B cell (primary cell): ENCODE results near the gene PAEP. TPM values are rescaled to one million over a fixed set of nuclear protein-coding genes. Genes with fewer than 3 reads are reported as not detected.

Experiments
- ATAC-seq: fragments of 200-7000 bp; cut with Tn5 transposase; one replicate; pipeline ENCODE4 v1.10.0; 2021; ENCODE audit warnings: low read depth, mild to moderate bottlenecking, moderate number of reproducible peaks, moderate library complexity
- CTCF ChIA-PET: fragments of 350-600 bp; sonication (Branson Sonifier 250); formaldehyde crosslinking; loops from one replicate; lab custom pipeline; 2021; ENCODE audit warnings: antibody characterized with exemption, inconsistent platforms; lab: Charles Lee
- POLR2A ChIA-PET: fragments of 350-600 bp; sonication (Branson Sonifier 250); formaldehyde crosslinking; loops from one replicate; lab custom pipeline; 2021; ENCODE audit warnings: antibody characterized with exemption; lab: Charles Lee
- DNase-seq: peaks from one replicate; pipeline ENCODE4 v3.0.0; 2013
- H2AFZ ChIP-seq: 2 replicates; pipeline ENCODE4 v1.6.1; 2012; ENCODE audit warnings: mild to moderate bottlenecking, low read depth, low read length; ENCODE audit not compliant: insufficient read depth, poor library complexity, severe bottlenecking
- H3K27ac ChIP-seq, 2 donors: 1 replicate in 1 of 2; 2 replicates in 1 of 2; pipeline ENCODE4 v1.5.1; 2012 to 2013; ENCODE audit warnings: low read length in 2 of 2, mild to moderate bottlenecking in 2 of 2, moderate library complexity in 1 of 2
- H3K27me3 ChIP-seq, 4 experiments: fragments of 200-600 bp in 1 of 4; sonication (generic) in 1 of 4; replicated peaks in 1 of 4; 1 replicate in 2 of 4; 2 replicates in 2 of 4; pipeline versions ENCODE4 v1.6.1 to v1.7.0; 2013 to 2016; ENCODE audit warnings: low read length in 3 of 4, mild to moderate bottlenecking in 2 of 4, mixed read lengths in 1 of 4, moderate library complexity in 1 of 4; ENCODE audit not compliant: insufficient read depth in 4 of 4, control insufficient read depth in 3 of 4; ENCODE audit errors: control extremely low read depth in 1 of 4
- H3K36me3 ChIP-seq, 2 experiments: replicated peaks in 1 of 2; 1 replicate in 1 of 2; 2 replicates in 1 of 2; pipeline versions ENCODE4 v1.6.1 to v1.7.1; 2013; ENCODE audit warnings: low read length in 1 of 2; ENCODE audit not compliant: insufficient read depth in 2 of 2, control insufficient read depth in 1 of 2; ENCODE audit errors: control extremely low read depth in 1 of 2, extremely low read depth in 1 of 2
- H3K4me1 ChIP-seq, 2 donors: fragments of 200-600 bp in 1 of 2; sonication (generic) in 1 of 2; 1 replicate in 1 of 2; 2 replicates in 1 of 2; pipeline versions ENCODE4 v1.5.1 to v1.6.1; 2013 to 2017; ENCODE audit warnings: low read length in 2 of 2; ENCODE audit not compliant: control insufficient read depth in 2 of 2, insufficient read depth in 2 of 2
- H3K4me2 ChIP-seq: replicated peaks from 2 replicates; pipeline ENCODE3; 2012; ENCODE audit warnings: mild to moderate bottlenecking, low read depth, low read length; ENCODE audit not compliant: poor library complexity, severe bottlenecking
- H3K4me3 ChIP-seq, 5 experiments: fragments of 200-600 bp in 1 of 5; sonication (generic) in 1 of 5; 1 replicate in 3 of 5; 2 replicates in 2 of 5; pipeline versions ENCODE4 v1.5.1 to v1.7.0; 2011 to 2016; ENCODE audit warnings: low read length in 4 of 5, mild to moderate bottlenecking in 4 of 5, low read depth in 2 of 5, control low read depth in 1 of 5, moderate library complexity in 1 of 5; ENCODE audit not compliant: insufficient read depth in 1 of 5; ENCODE audit errors: control extremely low read depth in 1 of 5, extremely low read depth in 1 of 5
- H3K79me2 ChIP-seq: fragments of 200-600 bp; sonication (generic); one replicate; pipeline ENCODE4 v1.6.0; 2016; ENCODE audit warnings: low read length; ENCODE audit not compliant: control insufficient read depth, insufficient read depth
- H3K9ac ChIP-seq: fragments of 200-600 bp; sonication (generic); 2 replicates; pipeline ENCODE4 v1.6.1; 2017; ENCODE audit warnings: mild to moderate bottlenecking, low read length, moderate library complexity
- H3K9me3 ChIP-seq, 3 donors: one replicate each; pipeline versions ENCODE4 v1.6.1 to v1.7.1; 2013; ENCODE audit warnings: low read length in 2 of 3; ENCODE audit not compliant: control insufficient read depth in 2 of 3, insufficient read depth in 1 of 3; ENCODE audit errors: control extremely low read depth in 1 of 3
- H4K20me1 ChIP-seq: 2 replicates; pipeline ENCODE4 v1.6.0; 2012; ENCODE audit warnings: mild to moderate bottlenecking, low read length; ENCODE audit not compliant: insufficient read depth, control insufficient read depth, poor library complexity, severe bottlenecking
- H3K27ac Mint-ChIP-seq: one replicate; pipeline ENCODE4 v1.8.0; 2021; ENCODE audit warnings: mixed read lengths
- H3K27me3 Mint-ChIP-seq: one replicate; pipeline ENCODE4 v1.8.0; 2021; ENCODE audit warnings: mixed read lengths
- H3K4me1 Mint-ChIP-seq: one replicate; pipeline ENCODE4 v1.8.0; 2021; ENCODE audit warnings: mixed read lengths
- H3K4me3 Mint-ChIP-seq: one replicate; pipeline ENCODE4 v1.8.0; 2021; ENCODE audit warnings: mixed read lengths
- H3K9me3 Mint-ChIP-seq: one replicate; pipeline ENCODE4 v1.8.0; 2022; ENCODE audit warnings: mixed read lengths; ENCODE audit not compliant: insufficient read depth
- EZH2 ChIP-seq: IDR thresholded peaks from 2 replicates; pipeline ENCODE4 v1.6.1; 2012; ENCODE audit warnings: borderline replicate concordance, low read depth, mild to moderate bottlenecking, moderate library complexity, low read length; ENCODE audit not compliant: insufficient read depth, poor library complexity, severe bottlenecking
- WGBS: methylation state at CpG from one replicate; pipeline ENCODE4 v1.1.5; 2013; ENCODE audit warnings: missing lambda C conversion rate; ENCODE audit not compliant: insufficient coverage; 5-methylcytosine and 5-hydroxymethylcytosine counted together
- intact Hi-C: fragments of 100-400 bp; cut with micrococcal nuclease; formaldehyde crosslinking; loops from one replicate; pipeline ENCODE4 v1.10.0; 2022
- polyA plus RNA-seq: library from polyadenylated mRNA; depleted of rRNA; stranded (reverse); fragments of >200 nt; gene quantifications from 2 replicates; pipeline ENCODE4 v1.2.3, GENCODE V29; 2012
- total RNA-seq, 2 donors: library from RNA; stranded (reverse); fragments of 120-200 nt in 1 of 2; gene quantifications; 1 replicate in 1 of 2; 2 replicates in 1 of 2; pipeline versions ENCODE4 v1.2.3 to v1.2.4, GENCODE V29; 2013 to 2022
- TF ChIP-seq, protein P1 (sequence below): fragments of 200-600 bp; IDR thresholded peaks from one replicate; pipeline ENCODE4 v1.8.0; 2022; ENCODE audit warnings: antibody characterized with exemption, mild to moderate bottlenecking

Gene PAEP
- total and polyA plus RNA-seq, 2 donors (not counting 1 experiment from before 2014, with no cell fraction given), result not detected

DNA sequence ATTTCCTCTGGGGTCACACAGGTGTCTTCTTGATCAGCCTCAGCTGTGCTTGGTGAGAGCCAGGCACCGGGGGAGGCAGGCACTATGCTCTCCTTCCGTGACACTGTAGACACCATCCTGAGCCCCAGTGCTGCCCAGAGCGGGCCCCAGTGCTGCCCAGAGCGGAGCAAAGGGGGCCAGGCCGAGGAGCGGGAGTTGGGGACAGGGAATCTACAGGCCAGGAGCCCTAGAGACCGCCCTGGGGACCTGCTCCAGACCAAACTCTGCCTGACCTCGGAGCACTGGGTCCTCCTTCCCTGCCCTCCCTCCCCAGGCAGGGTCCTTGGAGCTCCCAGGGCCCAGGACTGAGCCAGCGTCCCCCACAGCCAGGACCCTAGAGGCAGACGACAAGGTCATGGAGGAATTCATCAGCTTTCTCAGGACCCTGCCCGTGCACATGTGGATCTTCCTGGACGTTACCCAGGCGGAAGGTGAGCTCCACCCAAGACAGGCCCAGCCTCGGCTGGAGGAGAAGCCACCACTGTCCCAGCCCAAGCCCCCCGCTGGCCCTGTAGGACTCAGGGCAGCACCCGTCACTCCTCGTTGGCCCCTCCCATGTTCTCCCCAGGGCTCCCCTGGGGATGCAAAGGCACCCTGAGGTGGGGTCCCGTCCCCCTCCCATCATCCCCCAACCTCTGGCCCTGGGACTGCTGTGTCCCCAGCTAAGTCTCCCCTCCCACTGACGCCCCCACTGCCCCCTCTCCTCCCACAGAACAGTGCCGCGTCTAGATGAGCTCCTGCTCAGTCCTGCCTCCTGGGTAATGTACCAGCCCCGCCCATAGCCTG lies 30.2 kb downstream of the PAEP start:
- H3K4me3 ChIP-seq, result no peak overlapping the region
- H3K4me1 ChIP-seq, result no peaks in the 10 kb centered on the region
- no peaks in the 10 kb centered on the region for H4K20me1 ChIP-seq
- no peak overlapping the region for H3K4me2 ChIP-seq
- DNase-seq (no peak), ATAC-seq (no peak)
- TF ChIP-seq EZH2, result no peak
- TF ChIP-seq, protein P1, sequence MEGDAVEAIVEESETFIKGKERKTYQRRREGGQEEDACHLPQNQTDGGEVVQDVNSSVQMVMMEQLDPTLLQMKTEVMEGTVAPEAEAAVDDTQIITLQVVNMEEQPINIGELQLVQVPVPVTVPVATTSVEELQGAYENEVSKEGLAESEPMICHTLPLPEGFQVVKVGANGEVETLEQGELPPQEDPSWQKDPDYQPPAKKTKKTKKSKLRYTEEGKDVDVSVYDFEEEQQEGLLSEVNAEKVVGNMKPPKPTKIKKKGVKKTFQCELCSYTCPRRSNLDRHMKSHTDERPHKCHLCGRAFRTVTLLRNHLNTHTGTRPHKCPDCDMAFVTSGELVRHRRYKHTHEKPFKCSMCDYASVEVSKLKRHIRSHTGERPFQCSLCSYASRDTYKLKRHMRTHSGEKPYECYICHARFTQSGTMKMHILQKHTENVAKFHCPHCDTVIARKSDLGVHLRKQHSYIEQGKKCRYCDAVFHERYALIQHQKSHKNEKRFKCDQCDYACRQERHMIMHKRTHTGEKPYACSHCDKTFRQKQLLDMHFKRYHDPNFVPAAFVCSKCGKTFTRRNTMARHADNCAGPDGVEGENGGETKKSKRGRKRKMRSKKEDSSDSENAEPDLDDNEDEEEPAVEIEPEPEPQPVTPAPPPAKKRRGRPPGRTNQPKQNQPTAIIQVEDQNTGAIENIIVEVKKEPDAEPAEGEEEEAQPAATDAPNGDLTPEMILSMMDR, result no peak
- H3K27me3 ChIP-seq, result peaks cover 0 to 6% (median 0%) of the 10 kb centered on the region in 4 experiments
- no peak overlapping the region for H3K27ac ChIP-seq
- ChIA-PET POLR2A (no interaction called here), CTCF (no interaction called here)
- no peak overlapping the region for H2AFZ ChIP-seq
- Mint-ChIP-seq H3K27ac (no peak overlapping the region), H3K4me3 (no peak overlapping the region), H3K9me3 (no peaks in the 10 kb centered on the region), H3K4me1 (no peaks in the 10 kb centered on the region), H3K27me3 (peaks cover 18% of the 10 kb centered on the region)
- no peaks in the 10 kb centered on the region for H3K9me3 ChIP-seq
- 84% methylated on average over 22 of the region's 22 CpGs for WGBS
- intact Hi-C loops, result no loop called here
- H3K36me3 ChIP-seq, result no peaks in the 10 kb centered on the region
- no peaks in the 10 kb centered on the region for H3K79me2 ChIP-seq
- H3K9ac ChIP-seq, result no peak overlapping the region

DNA sequence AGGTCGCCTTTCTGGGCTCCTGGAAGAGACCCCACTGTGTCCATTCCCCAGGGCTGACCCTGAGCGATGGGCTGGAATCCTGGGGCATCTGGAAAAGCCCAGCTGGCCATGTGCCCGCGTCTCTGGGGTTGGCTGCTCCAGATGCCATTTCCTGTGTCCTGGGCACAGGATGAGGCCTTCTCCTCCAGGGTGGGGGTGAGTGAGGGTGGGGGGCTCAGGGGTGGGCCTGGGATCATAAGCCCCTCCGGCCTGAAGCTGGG lies 30.7 kb downstream of the PAEP start:
- 88% methylated on average over 2 of the region's 5 CpGs for WGBS
- ChIA-PET CTCF (no interaction called here), POLR2A (no interaction called here)
- Mint-ChIP-seq H3K27me3 (peaks cover 22% of the 10 kb centered on the region), H3K4me1 (no peaks in the 10 kb centered on the region), H3K27ac (no peak overlapping the region), H3K9me3 (no peaks in the 10 kb centered on the region), H3K4me3 (no peak overlapping the region)
- no peak for ATAC-seq
- TF ChIP-seq, protein P1, result no peak
- TF ChIP-seq EZH2, result no peak
- no peak overlapping the region for H3K9ac ChIP-seq
- DNase-seq, result no peak
- intact Hi-C loops, result no loop called here
- no peak overlapping the region for H3K4me2 ChIP-seq
- H3K36me3 ChIP-seq, result no peaks in the 10 kb centered on the region
- no peaks in the 10 kb centered on the region for H3K79me2 ChIP-seq
- H4K20me1 ChIP-seq, result no peaks in the 10 kb centered on the region
- peaks cover 0 to 8% (median 0%) of the 10 kb centered on the region in 4 experiments for H3K27me3 ChIP-seq
- no peaks in the 10 kb centered on the region for H3K9me3 ChIP-seq
- H3K4me1 ChIP-seq, result no peaks in the 10 kb centered on the region
- no peak overlapping the region for H3K27ac ChIP-seq
- H3K4me3 ChIP-seq, result no peak overlapping the region
- H2AFZ ChIP-seq, result no peak overlapping the region
